C4-2B (cell line): Measurements from ENCODE around the gene HERC4.

Experiments used
- H3K27ac ChIP-seq: fragments of 450-650 bp; 2 replicates; pipeline ENCODE4 v1.5.1; 2017
- CTCF ChIP-seq: fragments of 450-650 bp; conservative IDR thresholded peaks from 2 replicates; pipeline ENCODE4 v1.5.1; 2017; ENCODE audit warnings: mild to moderate bottlenecking
- ZFX ChIP-seq: fragments of 450-650 bp; IDR thresholded peaks from 2 replicates; pipeline ENCODE4 v1.6.1; 2017

The HERC4 gene

GRCh38 chr10:67936416-67936815 lies 138.7 kb downstream of the HERC4 start:
- TF ChIP-seq ZFX (no peak), CTCF (no peak)
- no peak overlapping the region for H3K27ac ChIP-seq

GRCh38 chr10:67935223-67935622 lies 139.9 kb downstream of the HERC4 start:
- H3K27ac ChIP-seq, result no peak overlapping the region
- TF ChIP-seq CTCF, result no peak
- no peak for TF ChIP-seq ZFX

- TF ChIP-seq CTCF (no peak), ZFX (no peak)
- H3K27ac ChIP-seq, result no peak overlapping the region
Measured at GRCh38 chr10:67934336-67934735, 140.7 kb downstream of the HERC4 start.

GRCh38 chr10:67933199-67933598 lies 141.9 kb downstream of the HERC4 start:
- no peak for TF ChIP-seq ZFX
- no peak for TF ChIP-seq CTCF
- no peak overlapping the region for H3K27ac ChIP-seq

- TF ChIP-seq CTCF (no peak), ZFX (no peak)
- H3K27ac ChIP-seq, result no peak overlapping the region
Measured at GRCh38 chr10:67926951-67927350, 148.1 kb downstream of the HERC4 start.

GRCh38 chr10:67925449-67926005 lies 149.6 kb downstream of the HERC4 start:
- TF ChIP-seq ZFX (no peak), CTCF (no peak; the same call in 1 of the 2 replicates)
- H3K27ac ChIP-seq, result no peak overlapping the region

GRCh38 chr10:67924136-67924535 lies 150.9 kb downstream of the HERC4 start:
- TF ChIP-seq ZFX (no peak), CTCF (no peak)
- H3K27ac ChIP-seq, result no peak overlapping the region
